Adipocyte (in vitro differentiated cells): ENCODE data around the gene SPHKAP.

Experiments
- DNase-seq: peaks from one replicate; pipeline ENCODE4 v3.0.0-alpha.2; 2015; ENCODE audit warnings: low read depth
- H3K27me3 ChIP-seq: replicated peaks from 2 replicates; pipeline ENCODE4 v1.7.0; 2013; ENCODE audit warnings: mild to moderate bottlenecking, low read length, moderate library complexity; ENCODE audit not compliant: control insufficient read depth, insufficient read depth
- H3K36me3 ChIP-seq: 2 replicates; pipeline ENCODE4 v1.7.0; 2013; ENCODE audit warnings: low read length, mild to moderate bottlenecking, moderate library complexity; ENCODE audit not compliant: control insufficient read depth, insufficient read depth, severe bottlenecking
- H3K4me1 ChIP-seq: 2 replicates; pipeline ENCODE4 v1.7.0; 2013; ENCODE audit warnings: mild to moderate bottlenecking, low read length, moderate library complexity; ENCODE audit not compliant: control insufficient read depth, insufficient read depth
- H3K4me3 ChIP-seq: 2 replicates; pipeline ENCODE4 v1.7.0; 2013; ENCODE audit warnings: mild to moderate bottlenecking, low read length, moderate library complexity
- H3K9ac ChIP-seq: 2 replicates; pipeline ENCODE4 v1.7.0; 2013; ENCODE audit warnings: mild to moderate bottlenecking, low read length, moderate library complexity
- H3K9me3 ChIP-seq: 2 replicates; pipeline ENCODE4 v1.7.0; 2013; ENCODE audit warnings: mild to moderate bottlenecking, low read length, moderate library complexity; ENCODE audit not compliant: control insufficient read depth

SPHKAP gene

DNA sequence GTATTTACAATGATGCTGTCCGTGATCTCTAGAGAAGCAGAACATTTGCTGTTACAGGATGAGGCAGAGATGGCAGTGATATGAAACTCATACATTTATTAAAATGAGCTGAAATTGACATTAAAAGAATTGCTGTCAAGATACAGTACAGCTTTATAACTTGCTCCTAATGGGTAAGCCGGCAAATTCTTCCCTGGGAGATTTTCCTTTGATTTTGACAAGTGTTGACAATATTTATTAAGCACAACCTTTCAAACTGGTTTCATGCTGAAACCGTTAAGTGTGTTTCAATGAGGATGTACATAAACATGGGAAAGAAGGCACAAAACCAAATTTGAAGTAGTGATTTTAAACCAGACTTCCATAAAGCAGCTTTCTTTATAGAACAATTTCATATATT, 45.5 kb downstream of the SPHKAP start:
- no peak overlapping the region for H3K4me3 ChIP-seq
- no peaks in the 10 kb centered on the region for H3K36me3 ChIP-seq
- H3K9me3 ChIP-seq = peaks cover 4% of the 10 kb centered on the region

GRCh38 chr2:228135300-228135699, 46.2 kb downstream of the SPHKAP start:
- Histone ChIP-seq H3K27me3 (no peaks in the 10 kb centered on the region), H3K4me3 (no peak overlapping the region), H3K4me1 (no peaks in the 10 kb centered on the region), H3K9ac (no peak overlapping the region), H3K36me3 (no peaks in the 10 kb centered on the region), H3K9me3 (peaks cover 4% of the 10 kb centered on the region)
- no peak for DNase-seq

More for the DNA sequence above, 45.5 kb downstream of the SPHKAP start:
- H3K4me1 ChIP-seq = no peaks in the 10 kb centered on the region
- no peak for DNase-seq
- no peaks in the 10 kb centered on the region for H3K27me3 ChIP-seq
- H3K9ac ChIP-seq = no peak overlapping the region

GRCh38 chr2:228131833-228132232, 49.7 kb downstream of the SPHKAP start:
- no peak for DNase-seq
- H3K9me3 ChIP-seq = no peaks in the 10 kb centered on the region
- H3K4me3 ChIP-seq = no peak overlapping the region
- no peak overlapping the region for H3K9ac ChIP-seq
- H3K27me3 ChIP-seq = no peaks in the 10 kb centered on the region
- H3K4me1 ChIP-seq = no peaks in the 10 kb centered on the region
- H3K36me3 ChIP-seq = no peaks in the 10 kb centered on the region

DNA sequence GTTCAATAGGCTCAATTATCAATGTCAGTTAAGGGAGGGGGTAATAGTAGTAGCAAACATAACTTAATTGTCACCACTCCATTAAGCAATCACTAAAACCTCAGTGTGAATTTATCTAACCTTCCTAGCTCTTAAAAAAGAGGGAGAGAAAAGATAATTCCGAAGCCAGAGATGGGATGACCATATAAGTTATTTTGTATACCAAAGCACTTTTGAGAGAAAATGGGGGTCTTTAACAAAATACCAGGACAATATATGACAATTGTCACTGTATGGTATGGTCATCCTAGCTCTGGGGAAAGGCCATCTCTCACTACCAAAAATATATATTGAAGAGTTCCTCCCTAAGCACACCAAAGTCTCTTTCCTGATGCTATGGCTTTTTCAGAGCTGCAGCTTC, 55.1 kb downstream of the SPHKAP start:
- H3K9ac ChIP-seq = no peak overlapping the region
- DNase-seq = no peak
- no peaks in the 10 kb centered on the region for H3K9me3 ChIP-seq
- no peaks in the 10 kb centered on the region for H3K4me1 ChIP-seq
- H3K36me3 ChIP-seq = no peaks in the 10 kb centered on the region
- H3K27me3 ChIP-seq = peaks cover 6% of the 10 kb centered on the region
- no peak overlapping the region for H3K4me3 ChIP-seq

- Histone ChIP-seq H3K4me3 (no peak overlapping the region), H3K9me3 (no peaks in the 10 kb centered on the region), H3K36me3 (no peaks in the 10 kb centered on the region), H3K9ac (no peak overlapping the region), H3K4me1 (no peaks in the 10 kb centered on the region), H3K27me3 (peaks cover 6% of the 10 kb centered on the region)
- DNase-seq = no peak
Observed at GRCh38 chr2:228118940-228119339, 62.5 kb downstream of the SPHKAP start.

GRCh38 chr2:228107846-228108245, 73.6 kb downstream of the SPHKAP start:
- Histone ChIP-seq H3K9me3 (no peaks in the 10 kb centered on the region), H3K27me3 (no peaks in the 10 kb centered on the region), H3K4me3 (no peak overlapping the region), H3K9ac (no peak overlapping the region), H3K36me3 (no peaks in the 10 kb centered on the region), H3K4me1 (no peaks in the 10 kb centered on the region)
- no peak for DNase-seq

- Histone ChIP-seq H3K9me3 (no peaks in the 10 kb centered on the region), H3K4me3 (no peak overlapping the region), H3K9ac (no peak overlapping the region), H3K36me3 (no peaks in the 10 kb centered on the region), H3K27me3 (no peaks in the 10 kb centered on the region), H3K4me1 (no peaks in the 10 kb centered on the region)
- no peak for DNase-seq
Observed at GRCh38 chr2:228105526-228106250, 75.8 kb downstream of the SPHKAP start.

DNA sequence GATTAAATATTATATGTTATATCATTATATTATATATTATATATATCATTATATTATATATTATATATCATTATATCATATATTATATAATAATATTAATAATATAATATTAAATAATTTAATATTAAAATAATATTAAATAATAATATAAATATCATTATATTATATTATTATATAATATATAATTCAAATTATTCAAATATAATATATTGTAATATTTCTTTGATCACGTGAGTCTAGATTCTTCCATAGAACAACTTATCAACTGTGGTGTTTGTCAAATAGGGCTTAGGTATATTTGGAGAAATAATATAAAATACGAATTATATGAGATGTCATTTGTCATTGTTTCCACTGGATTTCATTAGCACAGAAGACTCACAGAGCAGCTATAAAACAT, 77.3 kb downstream of the SPHKAP start:
- no peak for DNase-seq
- H3K27me3 ChIP-seq = no peaks in the 10 kb centered on the region
- peaks cover 4% of the 10 kb centered on the region for H3K9me3 ChIP-seq

DNA sequence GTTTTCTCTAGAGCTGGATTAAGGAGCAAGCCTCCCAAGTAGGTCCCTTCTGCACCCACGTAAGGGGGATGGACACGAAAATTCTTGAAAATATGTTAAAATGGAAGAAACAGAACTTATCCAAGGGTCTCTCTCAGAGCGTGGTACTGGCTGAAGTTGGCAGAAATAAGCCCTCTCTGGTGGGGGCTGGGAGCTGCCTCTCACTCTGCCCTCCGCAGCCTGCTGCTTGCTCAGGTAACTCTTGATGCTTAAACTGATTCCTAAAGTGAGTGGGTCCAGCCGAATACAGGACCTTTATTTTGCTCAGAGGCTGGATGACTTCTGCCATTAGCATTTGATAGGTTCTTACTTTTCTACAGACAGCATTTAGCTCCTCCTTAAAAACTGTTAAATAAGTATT, 78.1 kb downstream of the SPHKAP start:
- peaks cover 7% of the 10 kb centered on the region for H3K9me3 ChIP-seq
- H3K4me3 ChIP-seq = no peak overlapping the region
- DNase-seq = no peak
- H3K36me3 ChIP-seq = no peaks in the 10 kb centered on the region
- H3K27me3 ChIP-seq = no peaks in the 10 kb centered on the region
- no peak overlapping the region for H3K9ac ChIP-seq
- no peaks in the 10 kb centered on the region for H3K4me1 ChIP-seq

More for the DNA sequence above, 77.3 kb downstream of the SPHKAP start:
- Histone ChIP-seq H3K4me1 (no peaks in the 10 kb centered on the region), H3K4me3 (no peak overlapping the region), H3K36me3 (no peaks in the 10 kb centered on the region), H3K9ac (no peak overlapping the region)

DNA sequence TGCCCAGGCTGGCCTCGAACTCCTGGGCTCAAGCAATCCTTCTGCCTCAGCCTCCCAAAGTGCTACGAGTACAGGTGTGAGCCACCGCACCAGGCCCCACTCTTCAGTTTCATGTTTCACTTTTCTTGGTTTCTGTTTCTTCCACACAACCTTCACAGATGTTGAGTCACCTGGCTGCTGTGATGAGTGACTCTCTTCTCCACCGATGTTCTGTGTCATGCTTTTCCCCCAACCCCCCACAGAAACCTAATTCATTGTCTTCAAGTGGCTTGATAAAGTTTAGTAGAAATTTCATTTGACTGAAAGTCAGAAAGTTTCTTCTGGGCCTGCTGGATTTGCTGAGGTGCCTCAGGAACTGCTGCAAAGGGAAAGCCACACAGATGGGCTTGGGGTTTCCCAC, 78.5 kb downstream of the SPHKAP start:
- Histone ChIP-seq H3K4me1 (no peaks in the 10 kb centered on the region), H3K9me3 (peaks cover 7% of the 10 kb centered on the region), H3K27me3 (no peaks in the 10 kb centered on the region), H3K9ac (no peak overlapping the region), H3K36me3 (no peaks in the 10 kb centered on the region), H3K4me3 (no peak overlapping the region)
- DNase-seq = no peak

DNA sequence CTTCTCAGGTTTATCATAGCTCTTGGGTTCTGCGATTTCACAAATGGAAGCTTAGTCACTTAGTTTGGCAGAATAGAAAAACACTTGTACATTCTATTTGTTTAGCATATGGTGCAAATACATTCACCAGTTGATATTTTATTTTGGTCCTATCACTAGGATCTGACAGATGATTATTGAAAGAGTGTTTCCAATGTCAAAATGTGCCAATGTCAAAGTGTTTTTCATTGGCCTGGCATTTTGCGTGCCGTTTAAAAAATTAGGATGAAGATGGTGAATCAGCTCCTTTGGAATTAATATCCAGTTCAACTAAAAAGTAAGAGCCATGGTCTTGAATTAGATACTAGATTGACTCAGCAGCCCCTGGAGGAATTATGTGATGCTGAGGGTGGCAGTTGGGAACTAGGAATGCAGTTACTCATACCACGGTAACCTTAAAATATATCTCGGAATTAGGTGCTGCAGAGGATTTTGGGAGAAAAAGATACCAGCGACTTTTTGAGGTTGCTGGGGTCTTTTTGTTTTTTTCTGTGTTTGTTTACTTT, 87.0 kb downstream of the SPHKAP start:
- H3K36me3 ChIP-seq = no peaks in the 10 kb centered on the region
- no peaks in the 10 kb centered on the region for H3K4me1 ChIP-seq
- no peak overlapping the region for H3K4me3 ChIP-seq
- peaks cover 13% of the 10 kb centered on the region for H3K9me3 ChIP-seq
- peak; percentile 22 for DNase-seq
- H3K9ac ChIP-seq = no peak overlapping the region
- no peaks in the 10 kb centered on the region for H3K27me3 ChIP-seq

- H3K9me3 ChIP-seq = peaks cover 11% of the 10 kb centered on the region
Observed at GRCh38 chr2:228092056-228092455, 89.4 kb downstream of the SPHKAP start.

More at GRCh38 chr2:228092056-228092455, 89.4 kb downstream of the SPHKAP start:
- H3K4me1 ChIP-seq = no peaks in the 10 kb centered on the region
- no peaks in the 10 kb centered on the region for H3K36me3 ChIP-seq
- DNase-seq = no peak
- H3K4me3 ChIP-seq = no peak overlapping the region
- H3K9ac ChIP-seq = no peak overlapping the region
- no peaks in the 10 kb centered on the region for H3K27me3 ChIP-seq
